ENCODE measurements around the gene TSKU. TPM values are rescaled to one million over a fixed set of nuclear protein-coding genes. Genes with fewer than 3 reads are reported as not detected.
A peak's percentile ranks its signal among the peaks of the same experiment; 100 is the strongest.
"Not testable (repeated sequence)": the region's sequence is repeated elsewhere in the genome, so short reads cannot be mapped to it uniquely, and the experiment has no call there.

TSKU gene
- polyA plus RNA-seq, 10 donors: 14.8 to 32.4 (median 20.2) TPM

DNA sequence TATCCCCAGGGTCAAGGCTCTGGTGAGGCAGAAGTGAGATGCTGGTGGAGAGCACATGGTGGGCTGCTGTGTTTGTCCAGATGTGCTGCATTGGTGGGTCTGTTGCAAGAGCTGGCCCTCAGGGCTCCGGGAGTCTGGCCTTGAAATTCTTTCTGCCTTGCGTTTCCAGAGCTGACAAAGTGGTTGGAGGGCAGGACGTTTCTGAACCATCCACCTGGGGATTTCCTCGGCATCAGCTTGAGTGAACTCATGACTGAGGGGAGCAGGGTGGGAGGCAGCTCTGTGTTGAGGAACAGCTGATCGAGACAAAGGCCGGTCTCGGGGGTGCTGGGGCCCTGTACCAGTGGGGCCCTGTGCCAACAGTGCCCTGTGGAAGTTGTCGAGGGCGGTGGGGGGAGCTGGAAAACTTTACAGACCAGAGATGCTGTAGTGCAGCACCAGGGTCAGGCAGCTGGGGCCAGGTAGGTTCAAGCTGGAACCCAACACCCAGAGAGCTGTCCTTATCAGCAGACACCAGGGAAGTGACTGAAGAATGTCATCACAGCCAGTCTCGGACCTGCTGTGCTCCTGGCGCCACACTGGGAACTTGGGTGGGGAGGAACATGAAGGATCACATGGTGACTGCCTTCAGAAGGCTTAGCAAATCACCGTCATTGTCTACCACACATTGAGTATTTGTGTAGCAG is 4.9 kb downstream of the TSKU start:
- DNase-seq: peak in 1 of 3 donors; percentile 44

DNA sequence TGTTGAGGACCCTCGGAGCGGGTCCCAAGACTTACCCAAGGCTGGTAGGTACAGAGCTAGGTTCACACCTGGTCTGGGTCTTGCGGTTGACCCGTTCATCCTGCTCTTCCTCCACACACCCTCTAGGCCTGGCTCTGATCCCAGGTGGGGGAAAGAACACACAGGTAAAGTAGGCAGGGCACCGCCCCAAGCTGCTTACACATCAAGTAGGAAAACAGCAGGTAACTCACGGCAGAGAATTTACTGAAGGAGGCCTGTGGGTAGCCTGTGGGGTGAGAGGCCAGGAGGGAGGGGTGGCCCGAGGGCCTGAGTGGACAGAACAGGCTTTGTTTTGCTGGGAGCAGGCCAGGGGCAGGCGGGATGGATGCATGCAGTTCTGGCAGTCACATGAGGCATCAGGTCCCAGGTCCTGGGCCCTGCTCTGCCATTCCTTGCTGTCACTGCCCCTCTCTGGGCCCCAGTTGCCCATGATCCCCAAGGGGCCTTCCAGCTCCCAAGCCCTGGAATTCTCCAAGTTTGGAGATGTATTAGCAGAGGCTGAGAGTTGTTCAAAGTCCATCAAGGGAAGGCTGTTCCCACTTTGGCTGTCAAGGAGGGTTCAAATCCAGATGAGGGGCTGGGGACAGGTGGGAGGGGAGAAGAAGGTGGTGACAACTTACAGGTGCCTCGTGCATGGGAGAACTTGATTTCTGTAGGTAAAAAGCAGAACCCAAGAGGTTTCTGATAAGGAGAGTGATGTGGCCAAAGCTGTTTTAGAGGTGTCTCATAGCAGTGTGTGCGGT is 5.7 kb downstream of the TSKU start:
- DNase-seq: no peak

DNA sequence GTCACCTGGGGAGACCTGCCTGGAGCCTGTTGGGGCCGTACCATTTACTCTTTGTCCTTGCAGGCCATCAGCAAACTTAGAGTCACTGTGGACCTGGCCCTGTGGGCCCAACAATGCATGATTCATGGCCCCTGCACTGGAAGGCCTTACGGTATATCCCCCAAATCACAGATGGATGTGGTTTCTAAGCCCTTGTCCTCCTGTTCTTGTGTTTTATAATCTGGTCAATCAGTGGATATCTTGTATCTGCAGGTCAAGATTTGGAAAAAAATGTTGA is 6.2 kb downstream of the TSKU start:
- DNase-seq: no peak

DNA sequence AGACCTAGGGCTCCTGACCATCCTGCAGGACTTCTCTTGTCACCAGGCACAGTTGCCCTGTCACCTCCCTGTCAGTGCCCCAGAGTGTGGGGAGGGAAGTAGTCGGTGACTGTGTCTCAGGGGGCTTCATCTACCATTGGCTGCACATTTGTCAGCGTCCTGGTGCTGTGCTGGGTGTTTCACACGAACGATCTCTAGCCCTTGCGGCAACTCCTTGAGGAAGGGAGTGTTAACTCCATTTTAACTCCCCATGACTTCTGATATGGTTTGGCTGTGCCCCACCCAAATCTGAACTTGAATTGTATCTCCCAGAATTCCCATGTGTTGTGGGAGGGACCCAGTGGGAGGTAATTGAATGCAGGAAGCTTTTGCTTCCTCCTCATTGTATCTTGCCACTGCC is 7.1 kb downstream of the TSKU start:
- DNase-seq: no peak

DNA sequence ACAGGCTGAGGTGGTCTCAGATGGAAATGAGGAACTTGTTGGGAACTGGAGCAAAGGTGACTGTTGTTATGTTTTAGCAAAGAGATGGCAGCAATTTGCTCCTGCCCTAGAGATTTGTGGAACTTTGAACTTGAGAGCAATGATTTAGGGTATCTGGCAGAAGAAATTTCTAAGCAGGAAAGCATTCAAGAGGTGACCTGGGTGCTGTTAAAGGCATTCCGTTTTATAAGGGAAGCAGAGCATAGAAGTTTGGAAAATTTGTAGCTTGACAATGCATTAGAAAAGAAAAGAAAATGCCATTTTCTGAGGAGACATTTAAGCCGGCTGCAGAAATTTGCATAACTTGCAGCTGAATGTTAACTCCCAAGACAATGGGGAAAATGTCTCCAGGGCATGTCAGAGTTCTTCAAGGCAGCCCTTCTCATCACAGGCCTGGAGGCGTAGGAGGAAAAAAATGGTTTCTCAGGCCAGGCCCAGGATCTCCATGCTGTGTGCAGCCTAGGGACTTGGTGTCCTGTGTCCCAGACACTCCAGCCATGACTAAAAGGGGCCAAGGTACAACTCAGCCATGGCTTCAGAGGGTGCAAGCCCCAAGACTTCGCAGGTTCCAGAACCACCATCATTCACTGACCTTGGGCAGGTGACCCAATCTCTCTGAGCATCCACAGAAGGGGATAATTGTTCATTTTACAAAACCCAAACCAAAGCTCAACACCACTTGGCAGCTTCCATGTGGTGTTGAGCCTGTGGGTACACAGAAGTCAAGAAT is 8.0 kb downstream of the TSKU start:
- not testable (repeated sequence) for DNase-seq

DNA sequence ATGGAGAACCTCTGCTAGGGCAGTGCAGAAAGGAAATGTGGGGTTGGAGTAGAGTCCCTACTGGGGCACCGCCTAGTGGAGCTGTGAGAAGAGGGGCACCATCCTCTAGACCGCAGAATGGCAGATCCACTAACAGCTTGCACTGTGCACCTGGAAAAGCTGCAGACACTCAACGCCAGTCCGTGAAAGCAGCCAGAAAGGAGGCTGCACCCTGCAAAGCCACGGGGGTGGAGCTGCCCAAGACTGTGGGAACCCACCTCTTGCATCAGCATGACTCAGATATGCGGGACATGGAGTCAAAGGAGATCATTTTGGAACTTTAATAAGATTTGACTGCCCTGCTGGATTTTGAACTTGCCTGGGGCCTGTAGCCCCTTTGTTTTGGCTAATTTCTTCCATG is 8.7 kb downstream of the TSKU start:
- DNase-seq: no peak

DNA sequence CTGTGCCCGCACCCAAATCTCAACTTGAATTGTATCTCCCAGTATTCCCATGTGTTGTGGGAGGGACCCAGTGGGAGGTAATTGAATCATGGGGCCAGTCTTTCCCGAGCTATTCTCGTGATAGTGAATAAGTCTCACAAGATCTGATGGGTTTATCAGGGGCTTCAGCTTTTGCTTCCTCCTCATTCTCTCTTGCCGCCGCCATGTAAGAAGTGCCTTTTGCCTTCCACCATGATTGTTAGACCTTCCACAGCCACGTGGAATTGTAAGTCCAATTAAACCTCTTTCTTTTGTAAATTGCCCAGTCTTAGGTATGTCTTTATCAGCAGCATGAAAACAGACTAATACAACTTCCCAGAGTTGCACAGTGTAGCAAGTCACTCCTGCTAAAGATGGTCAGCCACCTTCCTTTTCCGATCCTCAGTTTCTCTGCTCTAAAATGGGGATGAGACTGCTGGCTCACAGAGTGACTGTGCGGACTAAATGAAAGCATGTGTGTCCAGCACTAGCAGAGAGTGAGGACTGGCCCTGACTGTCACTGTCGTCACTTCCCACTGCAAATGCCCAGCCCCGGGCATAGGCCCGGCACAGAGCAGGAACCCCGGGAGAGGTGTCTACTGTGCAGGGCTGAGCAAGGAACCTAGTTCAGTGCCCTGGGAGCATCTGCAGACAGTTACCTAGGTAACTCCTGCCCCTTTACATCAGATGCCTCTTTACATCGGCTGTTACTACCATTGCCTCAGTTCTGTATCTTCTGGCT is 9.5 kb downstream of the TSKU start:
- no peak for DNase-seq

DNA sequence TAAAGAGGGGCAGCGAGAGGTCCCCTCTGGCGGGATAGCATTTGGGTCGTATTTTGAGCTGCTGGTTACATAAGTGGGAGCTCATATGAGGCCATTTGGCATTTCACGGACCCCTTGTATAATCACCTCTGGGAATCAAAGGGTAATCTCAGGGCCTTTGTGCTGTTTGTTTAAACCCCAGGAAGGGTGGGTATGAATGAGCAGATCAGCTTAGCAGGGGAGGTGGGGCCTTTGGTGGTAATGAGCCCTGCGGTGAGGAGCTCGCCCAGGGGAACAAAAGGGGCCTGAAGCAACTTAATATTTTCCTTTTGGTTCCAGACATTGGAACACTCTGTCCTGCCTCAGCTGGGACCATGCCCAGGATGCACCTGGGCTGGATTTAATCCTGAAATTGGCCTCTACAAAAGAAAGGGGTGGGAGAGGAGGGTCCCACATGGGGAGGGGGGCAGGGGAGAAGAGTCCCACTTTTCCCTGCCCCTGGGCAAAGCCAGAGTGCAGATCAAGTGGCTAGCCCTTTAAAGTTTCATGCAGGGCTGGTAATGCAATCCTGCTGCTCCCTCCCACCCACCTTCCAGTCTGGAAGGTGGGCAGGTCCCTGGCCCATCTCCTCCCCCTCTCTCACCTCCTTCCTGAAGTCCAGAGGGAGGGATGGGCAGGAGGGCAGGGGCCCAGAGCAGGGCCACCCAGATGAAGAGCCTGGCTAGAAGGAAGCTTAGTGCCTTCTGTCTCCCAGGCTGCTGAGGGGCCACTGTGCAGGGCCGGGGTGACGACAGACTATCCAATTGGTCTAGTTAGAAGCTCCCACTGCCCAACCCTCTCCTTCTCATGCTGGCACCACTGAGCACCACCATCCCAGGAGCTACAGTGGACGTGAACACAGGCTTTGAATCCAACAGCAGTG is 10.5 kb downstream of the TSKU start:
- DNase-seq: peak in 1 of 3 donors; percentile 44

DNA sequence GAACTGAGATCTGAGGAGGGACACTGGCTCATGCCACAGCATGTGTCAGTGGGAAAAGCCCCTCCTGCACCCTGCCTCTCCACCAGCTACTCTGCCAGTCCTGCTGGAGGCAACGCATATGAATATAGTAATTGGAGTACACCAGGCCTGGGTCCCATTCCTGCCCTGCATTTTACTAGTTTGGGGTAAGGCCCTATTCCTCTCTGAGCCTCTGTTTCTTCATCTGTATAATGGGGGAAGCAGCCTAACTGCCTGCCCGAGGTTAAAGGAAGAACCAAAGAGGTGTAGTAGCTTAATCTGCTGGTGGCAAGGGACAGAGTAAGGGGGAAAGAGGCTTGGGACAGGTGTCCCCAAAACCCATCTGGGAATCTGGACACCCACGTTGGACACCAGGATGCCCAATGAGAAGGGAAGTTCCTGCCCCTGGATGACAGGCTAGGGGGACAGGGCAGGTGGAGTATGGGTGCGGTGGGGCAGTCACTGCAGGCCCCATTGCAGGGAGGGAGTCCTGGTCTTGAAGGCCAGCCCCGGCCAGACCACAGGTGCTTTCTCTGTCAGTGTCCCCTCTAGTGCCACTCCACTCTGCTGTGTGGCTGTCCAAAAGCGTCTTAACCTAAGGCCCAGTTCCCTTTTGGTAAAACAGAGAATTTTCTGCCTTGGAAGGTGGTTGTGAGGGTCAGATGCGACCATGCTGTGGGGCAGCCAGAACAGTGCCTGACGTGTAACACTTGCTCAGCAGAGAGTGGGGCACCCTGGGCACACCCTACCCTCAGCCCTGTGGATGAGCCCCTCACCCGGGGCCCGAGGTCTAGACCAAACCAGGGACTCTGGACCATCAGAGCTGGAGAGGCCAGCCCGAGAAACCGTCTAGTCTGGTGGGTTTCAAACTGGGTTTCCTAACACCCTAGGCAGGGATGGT is 11.5 kb downstream of the TSKU start:
- peak in 1 of 3 donors; percentile 0 for DNase-seq

DNA sequence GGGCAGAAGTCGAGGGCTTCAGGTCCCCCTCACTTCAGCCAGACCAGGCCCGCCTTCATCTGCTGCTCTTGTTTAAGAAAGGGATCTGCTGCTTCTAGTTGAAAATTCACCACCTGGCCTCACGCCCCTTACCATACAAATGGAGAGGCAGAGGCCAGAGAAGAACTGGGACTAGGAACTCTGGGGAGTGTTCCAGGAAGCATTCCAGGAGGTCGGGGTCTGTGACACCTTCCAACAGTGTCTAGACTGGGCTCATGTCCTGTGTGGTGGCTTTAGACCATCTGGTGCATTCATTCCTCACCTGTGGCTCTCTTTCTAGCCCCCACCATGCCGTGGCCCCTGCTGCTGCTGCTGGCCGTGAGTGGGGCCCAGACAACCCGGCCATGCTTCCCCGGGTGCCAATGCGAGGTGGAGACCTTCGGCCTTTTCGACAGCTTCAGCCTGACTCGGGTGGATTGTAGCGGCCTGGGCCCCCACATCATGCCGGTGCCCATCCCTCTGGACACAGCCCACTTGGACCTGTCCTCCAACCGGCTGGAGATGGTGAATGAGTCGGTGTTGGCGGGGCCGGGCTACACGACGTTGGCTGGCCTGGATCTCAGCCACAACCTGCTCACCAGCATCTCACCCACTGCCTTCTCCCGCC is 12.3 kb downstream of the TSKU start:
- DNase-seq: peak in 1 of 3 donors; percentile 0

DNA sequence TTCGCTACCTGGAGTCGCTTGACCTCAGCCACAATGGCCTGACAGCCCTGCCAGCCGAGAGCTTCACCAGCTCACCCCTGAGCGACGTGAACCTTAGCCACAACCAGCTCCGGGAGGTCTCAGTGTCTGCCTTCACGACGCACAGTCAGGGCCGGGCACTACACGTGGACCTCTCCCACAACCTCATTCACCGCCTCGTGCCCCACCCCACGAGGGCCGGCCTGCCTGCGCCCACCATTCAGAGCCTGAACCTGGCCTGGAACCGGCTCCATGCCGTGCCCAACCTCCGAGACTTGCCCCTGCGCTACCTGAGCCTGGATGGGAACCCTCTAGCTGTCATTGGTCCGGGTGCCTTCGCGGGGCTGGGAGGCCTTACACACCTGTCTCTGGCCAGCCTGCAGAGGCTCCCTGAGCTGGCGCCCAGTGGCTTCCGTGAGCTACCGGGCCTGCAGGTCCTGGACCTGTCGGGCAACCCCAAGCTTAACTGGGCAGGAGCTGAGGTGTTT is 12.8 kb downstream of the TSKU start:
- peak in 1 of 3 donors; percentile 0 for DNase-seq

DNA sequence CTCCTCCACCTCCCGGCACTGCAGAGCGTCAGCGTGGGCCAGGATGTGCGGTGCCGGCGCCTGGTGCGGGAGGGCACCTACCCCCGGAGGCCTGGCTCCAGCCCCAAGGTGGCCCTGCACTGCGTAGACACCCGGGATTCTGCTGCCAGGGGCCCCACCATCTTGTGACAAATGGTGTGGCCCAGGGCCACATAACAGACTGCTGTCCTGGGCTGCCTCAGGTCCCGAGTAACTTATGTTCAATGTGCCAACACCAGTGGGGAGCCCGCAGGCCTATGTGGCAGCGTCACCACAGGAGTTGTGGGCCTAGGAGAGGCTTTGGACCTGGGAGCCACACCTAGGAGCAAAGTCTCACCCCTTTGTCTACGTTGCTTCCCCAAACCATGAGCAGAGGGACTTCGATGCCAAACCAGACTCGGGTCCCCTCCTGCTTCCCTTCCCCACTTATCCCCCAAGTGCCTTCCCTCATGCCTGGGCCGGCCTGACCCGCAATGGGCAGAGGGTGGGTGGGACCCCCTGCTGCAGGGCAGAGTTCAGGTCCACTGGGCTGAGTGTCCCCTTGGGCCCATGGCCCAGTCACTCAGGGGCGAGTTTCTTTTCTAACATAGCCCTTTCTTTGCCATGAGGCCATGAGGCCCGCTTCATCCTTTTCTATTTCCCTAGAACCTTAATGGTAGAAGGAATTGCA is 13.5 kb downstream of the TSKU start:
- peak in 1 of 3 donors; percentile 1 for DNase-seq

DNA sequence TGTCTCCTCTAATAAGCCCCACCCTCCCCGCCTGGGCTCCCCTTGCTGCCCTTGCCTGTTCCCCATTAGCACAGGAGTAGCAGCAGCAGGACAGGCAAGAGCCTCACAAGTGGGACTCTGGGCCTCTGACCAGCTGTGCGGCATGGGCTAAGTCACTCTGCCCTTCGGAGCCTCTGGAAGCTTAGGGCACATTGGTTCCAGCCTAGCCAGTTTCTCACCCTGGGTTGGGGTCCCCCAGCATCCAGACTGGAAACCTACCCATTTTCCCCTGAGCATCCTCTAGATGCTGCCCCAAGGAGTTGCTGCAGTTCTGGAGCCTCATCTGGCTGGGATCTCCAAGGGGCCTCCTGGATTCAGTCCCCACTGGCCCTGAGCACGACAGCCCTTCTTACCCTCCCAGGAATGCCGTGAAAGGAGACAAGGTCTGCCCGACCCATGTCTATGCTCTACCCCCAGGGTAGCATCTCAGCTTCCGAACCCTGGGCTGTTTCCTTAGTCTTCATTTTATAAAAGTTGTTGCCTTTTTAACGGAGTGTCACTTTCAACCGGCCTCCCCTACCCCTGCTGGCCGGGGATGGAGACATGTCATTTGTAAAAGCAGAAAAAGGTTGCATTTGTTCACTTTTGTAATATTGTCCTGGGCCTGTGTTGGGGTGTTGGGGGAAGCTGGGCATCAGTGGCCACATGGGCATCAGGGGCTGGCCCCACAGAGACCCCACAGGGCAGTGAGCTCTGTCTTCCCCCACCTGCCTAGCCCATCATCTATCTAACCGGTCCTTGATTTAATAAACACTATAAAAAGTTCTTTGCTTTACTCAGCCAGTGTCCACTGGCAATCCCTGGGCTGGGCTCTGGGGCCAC is 14.4 kb downstream of the TSKU start:
- peak in 1 of 3 donors; percentile 3 for DNase-seq

DNA sequence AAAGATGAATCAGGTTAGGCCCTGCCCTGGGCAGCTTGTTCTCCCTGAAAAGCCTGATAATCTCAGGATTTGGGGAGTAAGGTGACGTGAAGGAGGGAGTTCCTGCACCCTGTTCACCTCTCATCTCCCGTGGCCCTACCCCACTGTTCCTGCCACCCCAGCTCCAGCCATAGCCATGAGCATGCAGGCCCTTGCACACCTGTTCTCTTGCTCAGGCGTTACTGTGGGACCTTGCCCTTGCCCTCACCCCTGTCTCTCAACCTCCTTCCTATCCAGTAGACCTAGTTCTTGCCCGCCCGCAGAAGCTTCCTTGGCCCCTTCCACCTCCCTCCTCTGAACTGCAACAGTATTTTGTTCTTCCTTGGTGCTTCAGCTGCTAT is 15.0 kb downstream of the TSKU start:
- DNase-seq: no peak

DNA sequence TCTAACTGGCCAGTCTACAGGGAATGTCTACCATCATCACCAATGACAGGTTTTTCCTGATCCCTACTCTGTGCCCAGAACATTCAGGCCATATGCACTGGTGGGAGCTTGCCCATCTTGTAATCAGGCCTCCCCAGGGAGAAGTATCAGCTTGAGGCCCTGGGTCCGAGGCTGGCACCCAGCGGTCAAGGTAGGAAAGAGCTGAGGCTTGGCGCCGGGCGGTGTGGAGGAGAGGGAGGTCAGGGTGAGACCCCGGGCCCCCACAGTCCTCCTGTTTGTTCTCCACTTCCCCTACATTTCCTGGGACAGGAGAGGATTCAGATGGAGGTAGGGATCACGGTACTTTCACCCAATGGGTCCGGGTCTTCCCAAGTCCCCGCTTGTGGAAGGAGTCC is 15.5 kb downstream of the TSKU start:
- DNase-seq: no peak

DNA sequence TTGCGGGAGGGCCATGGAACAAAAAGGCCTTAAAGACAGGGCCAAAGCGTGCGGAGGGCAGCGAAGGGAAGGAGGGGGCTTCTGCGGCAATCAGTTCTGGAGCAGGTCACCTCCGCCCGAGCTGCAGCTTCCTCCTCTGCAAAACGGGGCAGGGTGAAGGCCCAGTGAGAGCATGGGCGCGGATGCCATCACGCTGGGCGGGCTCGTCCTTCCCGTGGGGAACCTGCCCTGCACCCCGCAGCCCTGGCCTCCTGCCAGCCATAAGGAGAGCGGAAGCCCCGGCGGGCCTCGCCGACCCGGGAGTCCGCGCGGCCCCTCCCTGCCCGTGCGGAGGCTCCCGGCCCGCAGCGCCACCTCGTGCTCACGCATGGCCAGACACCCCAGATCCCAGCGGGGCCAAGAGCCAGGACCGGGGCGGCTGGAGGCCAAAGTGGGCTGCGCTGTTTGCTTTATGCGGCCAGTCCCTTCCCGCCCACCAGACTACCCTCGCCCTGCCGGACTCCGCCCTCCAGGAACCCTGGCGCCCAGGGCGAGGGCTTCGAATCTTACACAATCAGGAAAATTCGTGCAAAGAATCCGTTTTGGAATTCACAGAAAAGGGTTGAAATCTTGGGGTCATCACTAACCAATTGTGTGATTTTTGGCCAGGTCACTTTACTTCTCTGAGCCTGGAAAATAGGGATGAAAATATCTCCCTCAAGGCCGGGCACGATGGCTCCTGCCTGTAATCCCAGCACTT is 16.1 kb downstream of the TSKU start:
- DNase-seq: peak; percentile 51 to 93 (median 85)
